Measurements from ENCODE around the gene GNPNAT1.

GRCh38 chr14:52808101-52808500, 16.7 kb upstream of the GNPNAT1 start:
- TF ChIP-seq CTCF (IDR thresholded peaks at IDR 0.05; ENCODE audit: control extremely low read depth in 1 of 3, insufficient read depth in 1 of 3, low read depth in 1 of 3, low read length in 3 of 3) (no peak), POLR2AphosphoS5 (IDR thresholded peaks at IDR 0.05; ENCODE audit: low read depth, low read length) (no peak), POLR2A (IDR thresholded peaks at IDR 0.05; ENCODE audit: control extremely low read depth in 1 of 2, low read depth in 2 of 2, low read length in 2 of 2) (no peak)

Measured in H1 (cell line).